22Rv1 (cell line): Measurements from ENCODE around the gene SPIN3.
A peak's percentile ranks its signal among the peaks of the same experiment; 100 is the strongest.

Source experiments
- H3K27ac ChIP-seq: fragments of 450-650 bp; 2 replicates; pipeline ENCODE4 v1.5.1; 2017
- ZFX ChIP-seq: fragments of 450-650 bp; IDR thresholded peaks from 2 replicates; pipeline ENCODE4 v1.6.1; 2017; ENCODE audit warnings: antibody characterized with exemption, borderline replicate concordance
- TF ChIP-seq, protein P1 (sequence below): fragments of 450-650 bp; IDR thresholded peaks from 2 replicates; pipeline ENCODE4 v1.5.1; 2017; ENCODE audit warnings: mild to moderate bottlenecking

Gene SPIN3

DNA sequence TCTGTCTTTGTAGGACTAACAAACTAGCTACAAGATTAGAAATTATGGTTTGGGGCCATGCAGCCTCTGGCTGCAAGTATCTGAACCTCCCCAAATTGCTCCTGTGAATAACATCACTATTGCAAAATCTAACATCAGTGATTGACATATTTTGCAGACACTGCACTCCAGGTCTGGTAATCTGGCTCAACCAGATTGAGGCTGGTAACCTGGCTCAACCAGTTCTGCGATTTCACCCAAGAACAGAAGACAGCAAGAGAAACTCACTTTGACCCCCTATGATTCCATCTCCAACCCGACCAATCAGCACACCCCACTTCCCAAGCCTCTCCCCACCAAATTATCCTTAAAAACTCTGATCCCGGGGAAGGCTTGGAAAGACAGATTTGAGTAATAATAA is 20.9 kb downstream of the SPIN3 start:
- no peak overlapping the region for H3K27ac ChIP-seq
- TF ChIP-seq ZFX, result no peak
- TF ChIP-seq, protein P1, sequence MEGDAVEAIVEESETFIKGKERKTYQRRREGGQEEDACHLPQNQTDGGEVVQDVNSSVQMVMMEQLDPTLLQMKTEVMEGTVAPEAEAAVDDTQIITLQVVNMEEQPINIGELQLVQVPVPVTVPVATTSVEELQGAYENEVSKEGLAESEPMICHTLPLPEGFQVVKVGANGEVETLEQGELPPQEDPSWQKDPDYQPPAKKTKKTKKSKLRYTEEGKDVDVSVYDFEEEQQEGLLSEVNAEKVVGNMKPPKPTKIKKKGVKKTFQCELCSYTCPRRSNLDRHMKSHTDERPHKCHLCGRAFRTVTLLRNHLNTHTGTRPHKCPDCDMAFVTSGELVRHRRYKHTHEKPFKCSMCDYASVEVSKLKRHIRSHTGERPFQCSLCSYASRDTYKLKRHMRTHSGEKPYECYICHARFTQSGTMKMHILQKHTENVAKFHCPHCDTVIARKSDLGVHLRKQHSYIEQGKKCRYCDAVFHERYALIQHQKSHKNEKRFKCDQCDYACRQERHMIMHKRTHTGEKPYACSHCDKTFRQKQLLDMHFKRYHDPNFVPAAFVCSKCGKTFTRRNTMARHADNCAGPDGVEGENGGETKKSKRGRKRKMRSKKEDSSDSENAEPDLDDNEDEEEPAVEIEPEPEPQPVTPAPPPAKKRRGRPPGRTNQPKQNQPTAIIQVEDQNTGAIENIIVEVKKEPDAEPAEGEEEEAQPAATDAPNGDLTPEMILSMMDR, result no peak

- no peak overlapping the region for H3K27ac ChIP-seq
- TF ChIP-seq, protein P1, result no peak
- TF ChIP-seq ZFX, result no peak
These were observed 25.8 kb downstream of the SPIN3 start for GRCh38 chrX:56969559-56969958.

GRCh38 chrX:56968980-56969379 is 26.4 kb downstream of the SPIN3 start:
- TF ChIP-seq ZFX, result no peak
- TF ChIP-seq, protein P1, result no peak
- H3K27ac ChIP-seq, result no peak overlapping the region

GRCh38 chrX:56963377-56963776 is 32.0 kb downstream of the SPIN3 start:
- H3K27ac ChIP-seq, result no peak overlapping the region
- TF ChIP-seq, protein P1, result no peak
- no peak for TF ChIP-seq ZFX

- H3K27ac ChIP-seq, result no peak overlapping the region
- TF ChIP-seq ZFX, result no peak
- TF ChIP-seq, protein P1, result no peak
These were observed 47.6 kb downstream of the SPIN3 start for GRCh38 chrX:56947699-56948098.

DNA sequence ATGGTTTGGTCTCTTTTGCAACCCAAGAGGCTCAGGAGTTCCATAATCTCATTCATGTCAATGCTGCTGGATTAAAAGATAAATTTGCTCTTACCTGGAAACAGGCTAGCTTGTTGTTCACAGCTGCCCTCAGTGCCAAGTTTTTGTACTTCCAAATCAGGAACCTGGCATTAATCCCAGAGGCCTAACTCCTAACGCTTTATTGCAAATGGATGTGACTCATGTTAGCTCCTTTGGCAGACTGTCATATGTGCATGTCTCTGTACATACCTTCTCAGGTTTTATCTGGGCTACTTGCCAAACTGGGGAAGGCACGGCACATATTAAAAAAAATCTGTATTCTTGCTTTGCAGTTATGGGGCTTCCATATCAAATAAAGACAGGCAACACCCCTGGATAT is 49.1 kb downstream of the SPIN3 start:
- H3K27ac ChIP-seq, result peak overlapping the region; percentile 78

GRCh38 chrX:56945226-56945625 is 50.1 kb downstream of the SPIN3 start:
- H3K27ac ChIP-seq, result peak overlapping the region; percentile 78

- TF ChIP-seq, protein P1, result no peak
- TF ChIP-seq ZFX, result no peak
- no peak overlapping the region for H3K27ac ChIP-seq
These were observed 52.1 kb downstream of the SPIN3 start for GRCh38 chrX:56943264-56943663.
